ENCODE measurements around the gene ATP10B.

The ATP10B gene

DNA sequence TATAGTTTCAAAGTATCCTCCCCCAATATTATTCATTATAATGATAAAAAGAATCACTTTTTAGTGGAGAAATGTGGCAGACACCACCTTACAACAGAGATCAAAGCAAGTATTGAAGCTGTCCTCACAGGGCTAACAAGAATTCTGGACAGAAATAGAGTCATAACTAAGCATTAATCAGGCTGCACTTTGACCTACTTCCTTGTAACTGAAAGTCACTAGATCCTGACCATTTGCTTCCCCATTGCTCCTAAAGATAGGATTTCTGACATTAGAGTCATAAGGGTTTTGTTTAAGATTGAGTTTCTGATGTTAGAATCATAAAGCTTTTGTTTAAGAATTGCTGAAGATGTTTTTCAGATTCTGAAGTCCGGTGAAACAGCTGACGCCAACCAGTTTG is 159.7 kb downstream of the ATP10B start:
- DNase-seq (ENCODE audit: low read depth, low spot score) = no peak

- DNase-seq (ENCODE audit: low read depth, low spot score) = no peak
These were observed 166.3 kb downstream of the ATP10B start for GRCh38 chr5:160685695-160686094.

DNA sequence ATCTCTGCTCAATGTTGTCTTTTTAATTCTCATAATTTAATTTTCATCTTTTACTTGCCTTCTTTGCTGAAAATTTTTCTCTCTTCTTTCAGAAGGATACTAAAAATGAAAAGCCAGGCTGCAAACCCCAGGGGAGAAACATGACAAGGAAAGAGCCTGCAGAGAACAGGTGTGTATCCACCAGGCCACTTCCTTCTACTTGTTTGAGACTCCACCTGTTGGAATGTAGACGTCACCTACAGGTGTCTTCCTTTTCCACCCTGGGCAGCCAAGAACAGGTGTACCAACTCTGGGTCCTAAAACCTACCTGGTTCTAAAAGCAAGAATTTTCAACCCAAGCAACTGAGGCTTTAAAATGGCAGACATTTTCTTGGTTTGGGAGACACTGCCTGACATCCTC is 166.8 kb downstream of the ATP10B start:
- no peak for DNase-seq (ENCODE audit: low read depth, low spot score)

DNA sequence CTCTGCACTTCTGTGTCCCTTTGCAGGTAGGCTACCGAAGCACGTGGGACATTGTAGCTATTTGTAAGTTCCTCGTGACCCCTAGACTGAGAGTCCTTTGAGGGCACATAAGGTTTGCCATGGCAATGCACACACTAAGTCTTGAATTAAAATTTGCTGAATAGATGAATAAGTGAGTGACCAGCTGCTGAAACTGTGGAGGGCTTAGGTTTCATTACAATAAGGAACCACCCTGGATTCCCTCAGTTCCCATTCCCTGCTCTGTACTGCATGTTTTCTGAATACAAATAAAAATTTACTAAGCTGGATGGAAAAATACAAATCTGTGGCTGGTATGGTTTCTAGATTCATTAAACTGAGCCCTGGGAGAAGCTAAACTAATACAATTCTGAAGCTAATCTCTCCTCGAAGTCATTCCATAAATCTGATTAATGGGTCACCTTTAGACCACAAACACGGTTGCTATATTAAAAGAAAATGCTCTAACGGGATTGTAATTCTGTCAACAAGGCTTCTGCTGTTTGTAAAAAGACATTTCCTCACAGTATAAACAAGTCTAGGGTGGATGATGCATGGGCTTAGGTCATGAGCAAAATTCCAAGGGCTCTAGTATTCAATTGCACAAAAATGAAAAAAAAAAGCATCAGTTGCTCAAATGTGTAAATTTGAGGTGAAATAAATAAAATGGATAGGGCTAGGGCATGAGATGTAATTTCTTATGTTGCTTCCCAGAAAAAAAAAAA is 172.3 kb downstream of the ATP10B start:
- DNase-seq (ENCODE audit: low read depth, low spot score) = no peak

DNA sequence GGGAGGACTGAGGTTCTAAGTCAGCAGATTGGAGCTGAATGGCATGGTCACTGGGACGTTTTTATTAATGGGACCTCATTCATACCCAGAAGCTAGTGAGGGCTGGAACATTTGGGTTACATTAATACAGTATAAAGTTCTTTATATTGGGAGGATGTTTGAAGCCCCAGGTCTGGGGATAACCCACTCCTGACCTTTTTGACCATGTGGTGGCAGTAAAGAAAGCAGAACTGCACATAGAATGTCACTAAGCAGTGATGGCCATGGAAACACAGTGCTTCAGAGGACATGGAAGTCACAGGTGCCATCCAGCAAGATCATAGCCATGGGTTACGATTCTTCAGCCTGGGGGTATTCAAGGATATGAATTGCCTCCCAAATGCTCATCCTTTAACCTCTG is 176.0 kb downstream of the ATP10B start:
- no peak for DNase-seq (ENCODE audit: low read depth, low spot score)

DNA sequence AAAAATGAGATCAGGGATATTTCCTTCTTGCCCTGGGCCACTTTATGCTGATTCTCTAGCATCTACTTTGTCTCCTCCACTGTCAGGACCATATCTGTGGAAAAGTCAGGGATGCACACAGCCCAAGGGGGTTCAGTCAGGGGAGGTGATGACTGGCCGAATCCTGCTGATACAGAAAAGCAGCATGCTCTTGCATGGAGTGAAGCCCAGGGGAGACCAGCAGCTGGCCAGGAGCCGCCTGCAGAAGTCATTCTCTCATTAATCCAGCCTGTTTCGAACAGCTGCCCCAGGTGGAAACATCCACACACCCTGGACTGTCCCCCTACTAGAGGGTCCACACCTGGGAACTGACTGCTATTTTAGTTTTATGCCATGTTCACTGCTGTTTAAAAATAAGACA is 177.1 kb downstream of the ATP10B start:
- no peak for DNase-seq (ENCODE audit: low read depth, low spot score)

DNA sequence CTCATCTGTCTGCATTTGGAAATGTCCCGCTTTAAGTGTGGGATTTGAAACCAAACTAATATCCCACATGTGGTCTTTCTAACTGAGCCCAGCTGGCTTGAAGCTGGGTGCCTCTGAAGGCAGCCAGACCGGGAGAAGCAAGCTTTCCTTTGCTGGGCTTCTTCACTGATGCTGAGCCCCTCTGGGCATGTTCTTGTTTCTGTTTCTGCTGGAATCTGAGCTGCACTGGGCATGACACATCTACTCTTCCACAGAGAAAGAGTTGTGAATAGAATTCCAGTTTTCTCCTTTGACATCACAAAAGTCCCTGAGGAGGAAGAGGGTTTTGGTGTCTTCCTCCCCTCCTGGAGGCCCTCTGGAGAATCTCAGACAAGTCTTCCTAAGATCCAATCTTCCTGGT is 179.5 kb downstream of the ATP10B start:
- DNase-seq (ENCODE audit: low read depth, low spot score) = no peak

DNA sequence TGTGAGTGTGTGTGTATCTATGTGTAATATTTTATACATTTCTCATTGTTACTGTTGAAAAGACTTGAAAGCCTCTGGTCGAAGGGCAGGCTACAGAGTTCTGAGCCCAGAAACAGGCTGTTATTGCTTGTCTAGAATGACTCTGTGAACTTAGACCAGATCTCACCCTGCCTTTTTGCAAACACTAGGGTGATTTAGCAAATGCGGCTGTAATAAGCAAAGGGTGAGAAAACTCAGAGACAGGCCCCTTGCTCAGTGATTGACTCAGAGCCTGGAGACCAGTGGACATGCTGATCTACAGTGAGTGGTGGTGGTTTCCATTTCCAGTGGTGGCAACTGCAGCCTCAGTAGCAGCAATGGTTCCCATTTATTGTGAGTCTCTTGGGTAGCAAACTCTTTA is 183.7 kb downstream of the ATP10B start:
- no peak for DNase-seq (ENCODE audit: low read depth, low spot score)

DNA sequence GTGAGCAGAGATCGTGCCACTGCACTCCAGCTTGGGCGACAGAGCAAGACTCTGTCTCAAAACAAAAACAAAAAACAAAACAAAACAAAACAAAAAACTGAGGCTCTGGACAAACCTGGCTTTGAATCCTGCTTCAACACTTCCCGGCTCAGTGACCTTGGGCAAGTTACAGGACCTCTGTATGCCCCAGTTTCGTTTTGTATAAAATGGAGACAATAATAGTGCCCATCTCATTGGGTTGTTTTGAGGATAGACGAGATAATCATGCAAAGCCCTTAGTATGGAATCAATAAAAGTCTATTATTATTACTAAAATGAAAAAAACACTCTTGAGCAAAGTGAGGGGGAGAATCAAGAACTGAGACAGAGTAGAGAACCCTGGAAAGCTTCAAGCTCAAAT is 184.9 kb downstream of the ATP10B start:
- no peak for DNase-seq (ENCODE audit: low read depth, low spot score)

GRCh38 chr5:160665460-160665859 is 186.6 kb downstream of the ATP10B start:
- DNase-seq (ENCODE audit: low read depth, low spot score) = no peak

- no peak for DNase-seq (ENCODE audit: low read depth, low spot score)
These were observed 191.9 kb downstream of the ATP10B start for GRCh38 chr5:160660132-160660531.

DNA sequence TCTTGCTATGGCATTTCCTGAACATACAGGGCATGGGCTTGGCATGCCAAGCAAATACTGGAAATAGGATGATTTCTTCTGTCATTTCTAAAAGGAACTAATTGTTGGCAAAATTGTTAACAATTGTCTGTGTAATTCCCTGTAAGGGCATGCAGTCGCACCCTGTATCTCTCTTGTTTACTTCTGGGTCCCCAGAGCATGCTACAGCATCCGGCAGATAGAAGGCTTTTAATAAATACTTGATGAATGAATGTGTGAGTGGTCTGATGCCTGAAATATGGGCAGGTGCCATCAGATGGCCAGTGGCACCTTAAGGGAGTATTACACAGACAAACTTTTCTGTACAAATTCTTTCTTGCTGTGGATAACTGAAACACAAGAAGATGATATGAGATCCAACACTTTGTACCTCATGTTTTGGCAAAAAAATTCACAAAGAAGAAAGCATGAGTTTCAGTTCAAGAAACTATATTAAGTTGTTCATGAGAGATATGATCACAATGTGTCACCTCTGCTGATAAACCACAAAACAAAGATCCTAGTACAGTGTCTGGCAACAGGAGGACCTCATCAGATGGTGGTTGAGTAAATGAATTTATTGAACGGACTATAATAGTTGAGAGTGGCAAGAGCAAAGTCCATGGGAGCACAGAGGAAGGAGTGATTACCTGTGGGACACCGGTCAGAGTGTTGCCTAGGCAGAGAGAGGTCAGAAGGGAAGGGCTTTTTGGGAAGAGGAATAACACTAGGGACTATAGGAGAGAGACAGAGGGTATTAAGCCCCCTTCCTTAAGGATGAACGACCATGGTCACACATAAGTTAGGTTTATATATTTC is 194.2 kb downstream of the ATP10B start:
- no peak for DNase-seq (ENCODE audit: low read depth, low spot score)

DNA sequence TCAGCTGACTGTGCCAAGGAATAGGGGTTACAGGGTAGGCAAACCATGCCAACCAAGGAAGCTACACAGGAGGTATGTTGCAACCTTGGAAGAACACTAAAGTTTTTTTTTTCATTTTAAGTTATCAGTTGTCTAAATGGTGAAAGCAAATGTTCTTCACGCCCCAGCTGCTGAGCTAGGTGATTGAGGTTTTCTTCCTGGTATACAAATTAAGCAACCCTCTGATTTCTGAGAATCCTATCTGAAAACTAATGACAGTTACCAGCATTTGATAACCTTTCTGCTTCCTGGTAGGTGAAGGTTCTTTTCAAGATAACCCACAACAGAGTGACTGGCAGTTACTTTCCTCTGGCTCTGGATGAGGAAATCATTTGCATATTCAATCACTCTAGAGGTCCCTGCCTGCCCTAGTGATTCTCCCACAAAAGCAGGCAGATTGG is 194.9 kb downstream of the ATP10B start:
- DNase-seq (ENCODE audit: low read depth, low spot score) = no peak

- DNase-seq (ENCODE audit: low read depth, low spot score) = no peak
These were observed 196.3 kb downstream of the ATP10B start for GRCh38 chr5:160655717-160656116.

GRCh38 chr5:160651692-160652645 is 200.0 kb downstream of the ATP10B start:
- DNase-seq (ENCODE audit: low read depth, low spot score) = no peak

DNA sequence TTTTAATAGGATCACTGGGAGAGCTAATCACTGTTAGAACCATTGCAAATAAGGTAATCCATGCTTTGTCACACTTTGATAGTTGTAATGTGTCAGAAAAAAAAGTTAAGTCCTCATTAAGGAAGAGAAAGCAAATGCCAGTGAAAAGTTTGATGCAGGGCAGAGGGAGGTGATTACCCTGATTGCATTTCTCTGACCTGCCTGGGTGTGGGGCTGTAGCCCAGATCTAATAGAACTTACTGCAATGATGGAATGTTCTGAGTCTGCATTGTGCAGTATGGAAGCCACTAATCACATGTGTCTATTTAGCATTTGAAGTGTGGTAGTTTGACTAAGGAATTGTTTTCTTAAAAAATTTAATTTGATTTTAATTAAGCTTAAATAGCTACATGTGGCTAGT is 202.7 kb downstream of the ATP10B start:
- DNase-seq (ENCODE audit: low read depth, low spot score) = no peak

GRCh38 chr5:160646033-160646432 is 206.0 kb downstream of the ATP10B start:
- no peak for DNase-seq (ENCODE audit: low read depth, low spot score)

DNA sequence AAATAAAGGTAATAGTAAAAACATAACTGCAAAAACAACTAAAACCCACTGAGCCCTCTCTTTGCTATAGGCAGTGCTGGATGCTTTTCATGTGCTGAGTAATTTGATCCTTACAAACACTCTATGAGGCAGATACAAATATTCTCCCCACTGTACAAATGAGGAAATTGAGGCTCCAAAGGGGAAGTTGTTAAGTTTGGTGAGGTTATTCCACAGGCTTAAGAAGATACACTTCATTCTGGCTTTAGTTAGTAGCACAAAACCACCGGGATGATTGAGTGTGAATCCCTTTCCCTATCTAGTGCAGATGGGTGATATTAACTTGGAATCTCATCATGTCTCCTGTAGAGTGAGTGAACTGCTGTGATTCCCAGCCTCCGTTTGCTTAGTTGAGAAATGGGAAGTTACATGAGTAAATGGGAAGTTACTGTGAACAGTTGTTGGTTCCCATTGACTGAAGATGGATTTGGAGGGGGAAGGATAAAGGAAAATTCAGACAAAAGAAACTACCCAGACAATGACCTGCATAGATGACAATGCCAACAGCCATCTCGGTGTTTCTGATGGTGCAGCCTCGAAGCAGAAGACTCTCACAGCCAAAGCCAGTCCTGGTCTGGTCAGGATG is 208.3 kb downstream of the ATP10B start:
- no peak for DNase-seq (ENCODE audit: low read depth, low spot score)

- DNase-seq (ENCODE audit: low read depth, low spot score) = no peak
These were observed 210.6 kb downstream of the ATP10B start for GRCh38 chr5:160641405-160641804.

DNA sequence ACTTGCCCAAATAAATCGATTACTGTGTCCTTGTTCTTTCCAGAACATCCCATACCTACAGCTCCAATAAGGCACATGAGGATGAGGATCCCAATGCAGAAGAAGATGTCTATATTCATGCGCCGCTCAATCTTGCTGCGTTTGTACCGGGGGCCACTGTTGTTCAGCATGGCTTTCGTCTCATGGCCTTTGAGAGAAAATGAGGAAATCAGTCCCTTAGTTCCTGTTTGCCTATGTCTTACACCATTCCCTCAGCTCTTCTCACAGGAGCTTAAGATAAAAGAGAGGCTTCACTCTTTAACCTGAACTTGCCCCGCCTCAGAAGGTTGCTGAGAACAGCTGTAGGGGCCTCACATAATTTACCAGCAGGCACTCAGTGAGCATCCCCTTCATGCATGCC is 211.6 kb downstream of the ATP10B start:
- DNase-seq (ENCODE audit: low read depth, low spot score) = no peak

- no peak for DNase-seq (ENCODE audit: low read depth, low spot score)
These were observed 213.8 kb downstream of the ATP10B start for GRCh38 chr5:160638161-160638742.

Data from smooth muscle cell of the brain vasculature (primary cell).